Hematopoietic multipotent progenitor cell treated with erythropoietin and hydrocortisone succinate and interleukin-3 and kit ligand, for 8 days (in vitro differentiated cells): ENCODE data around the gene MKKS.
A peak's percentile ranks its signal among the peaks of the same experiment; 100 is the strongest.
"Not testable (repeated sequence)": the region's sequence is repeated elsewhere in the genome, so short reads cannot be mapped to it uniquely, and the experiment has no call there.

Experiments used
- DNase-seq: peaks from one replicate; pipeline ENCODE4 v3.0.0-alpha.2; 2015

Gene MKKS

GRCh38 chr20:10411673-10412072 lies 22.3 kb downstream of the MKKS start:
- no peak for DNase-seq

DNA sequence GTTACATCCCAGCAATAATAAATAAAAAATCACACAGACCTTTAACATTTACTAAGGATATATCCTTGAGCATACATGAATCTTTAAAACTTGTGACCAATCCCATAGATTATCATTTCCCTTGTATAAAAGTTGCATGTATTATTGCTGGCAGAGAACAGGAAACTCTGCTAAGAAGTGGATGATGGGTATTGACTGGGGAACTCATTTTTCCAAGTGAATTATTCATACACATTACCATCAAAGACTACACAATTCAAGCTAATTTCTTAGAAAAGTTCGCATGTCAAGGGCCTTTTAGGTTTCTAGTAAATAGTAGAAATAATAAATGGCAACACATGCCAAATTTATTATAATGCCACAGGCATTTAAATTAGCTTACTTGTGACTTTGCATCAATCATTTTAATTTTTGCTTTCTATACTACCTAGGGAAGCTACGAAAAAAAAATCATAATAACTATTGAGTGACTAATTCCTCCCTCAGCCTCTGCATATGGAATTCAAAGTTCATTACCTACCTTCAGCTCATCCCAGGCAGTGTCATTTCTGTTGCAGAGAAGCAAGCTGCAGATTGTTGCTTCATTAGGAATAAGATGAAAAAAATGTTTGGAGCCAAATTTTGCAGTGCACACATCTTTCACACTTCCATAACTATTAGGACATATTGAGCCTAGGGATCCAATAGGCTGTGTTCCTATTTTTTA lies 25.8 kb downstream of the MKKS start:
- DNase-seq, result no peak

GRCh38 chr20:10404959-10405530 lies 29.0 kb downstream of the MKKS start:
- DNase-seq, result no peak

DNA sequence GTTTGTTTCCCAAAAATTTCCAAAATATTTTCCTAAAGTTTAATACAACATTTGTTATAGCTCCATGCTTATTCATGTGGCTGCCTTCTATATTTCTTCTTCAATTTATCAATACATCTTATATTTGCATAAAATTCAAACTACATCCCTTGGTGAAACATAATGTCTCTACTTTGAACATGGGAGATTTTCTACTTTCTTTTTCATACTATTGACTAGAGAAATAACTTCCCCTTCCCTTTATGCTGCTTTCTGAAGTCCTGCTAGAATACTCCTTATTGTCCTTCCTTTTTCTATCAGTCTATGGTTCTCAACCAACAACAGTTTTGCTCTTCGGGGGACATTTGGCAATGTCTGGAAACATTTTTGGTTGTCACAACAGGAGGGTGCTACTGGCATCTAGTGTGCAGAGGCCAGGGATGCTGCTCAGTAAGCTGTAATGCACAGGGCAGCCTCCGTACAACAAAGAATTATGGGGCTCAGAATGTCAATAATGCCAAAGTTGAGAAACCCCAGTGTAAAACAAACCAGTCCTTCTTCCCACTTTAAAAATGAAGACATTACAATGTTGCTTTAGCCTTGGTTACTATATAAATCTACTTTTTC lies 29.9 kb downstream of the MKKS start:
- no peak for DNase-seq

GRCh38 chr20:10402938-10403608 lies 30.9 kb downstream of the MKKS start:
- no peak for DNase-seq

DNA sequence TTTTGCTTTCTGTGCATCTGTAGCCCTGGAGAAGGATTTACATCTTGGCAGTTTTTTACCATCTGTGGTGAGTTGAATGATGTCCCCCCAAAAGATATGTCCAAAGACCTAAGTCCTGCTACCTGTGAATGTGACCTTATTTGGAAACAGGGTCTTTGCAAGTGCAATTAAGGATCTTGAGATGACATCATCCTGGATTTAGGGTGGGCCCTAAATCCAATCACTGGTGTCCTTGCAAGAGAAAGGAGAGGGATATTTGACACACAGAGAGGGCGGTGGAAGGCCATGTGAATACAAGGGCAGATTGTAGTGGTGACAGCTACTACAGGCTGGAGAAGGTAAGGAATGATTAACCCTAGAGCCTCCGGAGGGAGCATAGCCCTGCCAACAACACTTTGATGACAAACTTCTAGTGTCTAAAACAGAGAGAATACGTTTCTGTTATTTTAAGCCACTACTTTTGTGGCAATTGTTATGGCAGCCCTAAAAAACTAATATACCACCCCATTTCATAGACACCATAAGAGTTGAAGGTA lies 35.1 kb downstream of the MKKS start:
- DNase-seq, result no peak

GRCh38 chr20:10394752-10395151 lies 39.3 kb downstream of the MKKS start:
- DNase-seq, result not testable (repeated sequence)

DNA sequence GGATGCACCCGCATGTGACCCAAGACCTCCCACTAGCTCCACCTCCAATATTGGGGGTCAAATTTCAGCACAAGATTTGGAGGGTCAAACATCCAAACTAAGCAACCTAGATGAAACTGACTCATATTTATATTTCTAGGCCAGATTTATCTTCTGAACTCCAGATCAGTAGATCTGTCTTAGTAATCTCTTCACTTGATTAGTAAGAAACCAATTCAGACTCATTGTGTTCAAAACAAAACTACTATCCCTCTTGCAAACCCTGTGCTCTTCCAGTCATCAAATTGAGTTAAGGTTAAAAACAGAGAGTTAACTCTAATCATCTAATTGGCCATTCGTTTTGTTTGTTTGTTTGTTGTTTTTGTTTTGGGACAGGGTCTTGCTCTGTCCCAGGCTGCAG lies 43.3 kb downstream of the MKKS start:
- DNase-seq, result no peak

- DNase-seq, result no peak
These were observed 45.4 kb downstream of the MKKS start for GRCh38 chr20:10388597-10388996.

GRCh38 chr20:10387686-10388085 lies 46.3 kb downstream of the MKKS start:
- no peak for DNase-seq

DNA sequence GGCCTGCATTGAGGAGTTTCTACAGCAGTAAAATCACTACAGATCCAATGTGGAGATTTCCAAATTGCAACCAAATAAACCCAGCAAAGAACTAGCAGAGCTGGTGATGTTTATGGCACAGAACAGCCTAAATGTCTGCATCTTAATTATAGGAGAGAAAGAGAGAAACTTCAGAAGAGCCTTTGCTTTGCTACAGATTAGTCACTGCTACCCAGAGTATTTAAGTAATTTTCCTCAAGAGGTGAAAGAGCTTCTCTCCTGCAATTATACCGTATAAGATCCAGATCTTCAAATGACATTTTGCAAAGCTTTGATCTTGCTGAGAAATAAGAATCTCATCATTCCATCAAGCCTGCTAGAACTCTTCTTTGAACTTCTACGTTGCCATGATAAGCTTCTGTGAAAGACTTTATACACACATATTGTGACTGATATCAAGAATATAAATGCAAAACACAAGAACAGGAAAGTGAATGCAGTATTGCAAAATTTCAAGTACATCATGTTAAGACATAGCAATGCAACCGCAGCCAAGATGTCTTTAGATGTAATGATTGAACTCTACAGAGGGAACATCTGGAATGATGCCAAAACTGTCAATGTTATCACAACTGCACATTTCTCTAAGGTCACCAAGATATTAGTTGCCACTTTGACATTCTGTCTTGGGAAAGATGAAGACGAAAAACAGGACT lies 48.0 kb downstream of the MKKS start:
- peak; percentile 38 for DNase-seq

- DNase-seq, result no peak
These were observed 52.5 kb downstream of the MKKS start for GRCh38 chr20:10381477-10381876.

DNA sequence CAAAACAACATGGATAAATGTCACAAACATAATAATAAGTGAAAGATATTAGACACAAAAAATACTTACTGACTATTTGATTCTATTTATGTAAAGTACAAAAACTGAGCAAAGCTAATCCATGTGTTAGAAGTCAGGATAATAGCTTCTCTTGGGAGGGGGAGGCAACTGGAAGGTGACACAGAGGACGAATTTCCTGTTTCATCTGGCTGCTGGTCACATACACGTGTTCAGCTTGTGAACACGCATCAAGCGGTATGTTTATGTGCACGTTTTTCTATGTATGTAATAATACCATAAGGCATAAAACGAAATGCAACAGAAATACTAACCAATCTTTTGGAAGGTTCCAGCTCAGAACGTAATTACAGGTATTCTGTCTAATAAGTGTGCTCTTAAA lies 54.3 kb downstream of the MKKS start:
- no peak for DNase-seq

DNA sequence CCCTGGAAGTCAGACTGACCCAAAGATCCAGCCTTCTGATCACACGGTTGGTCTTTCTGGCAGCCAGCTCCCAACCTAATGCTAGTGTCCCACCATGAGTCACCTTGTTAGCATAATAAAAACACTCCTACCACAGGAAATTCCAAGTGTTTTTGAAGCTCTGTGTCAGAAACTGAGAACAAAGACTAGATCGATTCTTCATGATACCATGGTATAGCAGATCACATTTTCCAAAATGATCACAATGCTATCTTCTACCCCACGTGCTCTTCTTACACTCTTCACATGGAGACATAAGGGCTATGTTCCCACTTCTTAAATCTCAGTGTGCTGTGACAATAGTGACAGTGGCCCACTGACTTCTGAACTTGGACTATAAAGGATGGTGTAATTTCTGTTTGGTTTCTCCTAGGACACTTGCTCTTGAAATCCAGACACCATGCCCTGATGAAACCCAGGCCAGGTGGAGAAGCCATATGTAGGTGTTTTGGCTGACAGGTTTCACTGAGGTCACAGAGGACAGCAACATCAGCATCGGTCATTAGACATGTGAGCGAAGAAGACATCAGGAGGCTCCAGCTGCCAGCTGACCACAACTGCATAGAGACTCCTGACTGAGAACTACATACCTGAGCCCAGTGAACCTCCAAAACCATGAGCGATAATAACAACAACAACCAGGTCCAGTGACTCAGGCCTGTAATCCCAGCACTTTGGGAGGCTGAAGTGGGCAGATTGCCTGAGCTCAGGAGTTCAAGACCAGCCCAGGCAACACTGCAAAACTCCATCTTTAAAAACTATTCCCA lies 57.5 kb downstream of the MKKS start:
- DNase-seq, result no peak

GRCh38 chr20:10375191-10375590 lies 58.8 kb downstream of the MKKS start:
- no peak for DNase-seq

- no peak for DNase-seq
These were observed 60.0 kb downstream of the MKKS start for GRCh38 chr20:10374036-10374435.

GRCh38 chr20:10371467-10371866 lies 62.6 kb downstream of the MKKS start:
- no peak for DNase-seq

GRCh38 chr20:10370091-10370887 lies 63.7 kb downstream of the MKKS start:
- peak; percentile 17 for DNase-seq

DNA sequence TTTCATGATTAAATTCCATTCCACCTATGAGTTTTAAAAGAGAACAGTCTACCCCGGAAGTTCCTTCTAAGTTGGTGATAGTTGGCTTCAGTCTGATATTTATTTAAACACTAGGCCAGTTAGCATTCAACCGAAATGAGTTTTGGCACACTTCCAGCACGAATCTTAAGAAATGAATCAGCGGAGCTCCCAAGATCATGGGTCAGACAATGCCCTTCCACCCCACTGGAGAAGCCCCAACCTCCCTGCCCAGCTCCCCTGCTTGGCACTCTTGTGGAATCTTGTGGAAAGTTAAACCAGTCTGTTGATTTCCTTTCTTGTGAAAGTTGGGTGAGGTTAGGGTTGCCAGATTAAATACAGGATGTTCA lies 64.3 kb downstream of the MKKS start:
- DNase-seq, result no peak

DNA sequence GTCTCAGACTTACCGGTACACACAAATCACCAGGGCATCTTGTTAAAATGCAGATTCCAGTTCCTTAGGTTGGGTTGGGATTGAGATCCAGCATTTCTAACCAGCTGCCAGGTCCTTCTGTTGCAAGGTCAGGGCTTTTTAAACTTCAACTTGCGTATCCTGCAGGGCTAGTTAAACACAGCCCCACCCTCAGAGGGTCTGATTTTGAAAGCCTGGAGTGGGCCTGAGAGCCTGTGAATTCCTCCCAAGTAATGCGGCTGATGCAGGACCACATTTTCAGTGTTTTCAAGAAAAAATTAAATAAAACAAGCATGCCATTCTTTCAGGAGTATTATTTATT lies 65.3 kb downstream of the MKKS start:
- DNase-seq, result no peak

GRCh38 chr20:10367943-10368701 lies 65.9 kb downstream of the MKKS start:
- no peak for DNase-seq
